GM12801 (cell line): ENCODE data around the gene KCNMA1.

Experiments
- TF ChIP-seq, protein P1 (sequence below): IDR thresholded peaks from one replicate; pipeline ENCODE4 v1.5.1; 2011; ENCODE audit warnings: control low read depth; ENCODE audit not compliant: insufficient read length; ENCODE audit errors: extremely low read depth

The KCNMA1 gene

DNA sequence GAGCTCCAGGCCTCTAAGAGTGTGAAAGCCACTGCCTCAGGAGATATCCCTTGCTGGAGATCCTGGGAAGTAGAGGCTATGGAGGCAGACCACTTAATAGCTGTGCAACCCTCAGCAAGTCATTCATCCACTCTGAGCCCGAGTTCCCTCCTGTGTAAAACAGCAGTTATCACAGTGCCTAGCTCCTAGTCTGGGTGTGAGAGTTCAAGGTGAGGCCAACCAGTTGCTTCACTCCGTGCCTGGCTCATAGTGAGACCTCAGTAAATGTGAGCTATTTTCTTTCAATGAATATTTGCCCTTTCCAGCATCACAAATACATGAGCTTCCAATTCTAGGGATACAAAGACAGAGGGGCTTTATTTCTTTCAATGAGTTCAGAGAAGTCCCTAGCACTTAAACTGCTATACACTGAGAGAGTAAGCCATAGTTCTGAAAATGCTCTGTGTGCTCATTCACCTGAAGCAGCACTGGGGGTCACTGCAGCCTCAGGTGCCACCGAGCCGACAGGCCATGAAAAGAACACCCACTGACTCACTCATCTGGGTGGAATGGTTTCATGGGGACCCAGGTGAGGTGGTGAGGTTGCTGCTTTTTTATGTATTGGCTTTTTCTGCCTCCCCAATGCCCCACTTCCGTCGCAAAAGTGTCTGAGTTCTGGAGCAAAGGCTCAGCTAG, 259.8 kb downstream of the KCNMA1 start:
- TF ChIP-seq, protein P1, sequence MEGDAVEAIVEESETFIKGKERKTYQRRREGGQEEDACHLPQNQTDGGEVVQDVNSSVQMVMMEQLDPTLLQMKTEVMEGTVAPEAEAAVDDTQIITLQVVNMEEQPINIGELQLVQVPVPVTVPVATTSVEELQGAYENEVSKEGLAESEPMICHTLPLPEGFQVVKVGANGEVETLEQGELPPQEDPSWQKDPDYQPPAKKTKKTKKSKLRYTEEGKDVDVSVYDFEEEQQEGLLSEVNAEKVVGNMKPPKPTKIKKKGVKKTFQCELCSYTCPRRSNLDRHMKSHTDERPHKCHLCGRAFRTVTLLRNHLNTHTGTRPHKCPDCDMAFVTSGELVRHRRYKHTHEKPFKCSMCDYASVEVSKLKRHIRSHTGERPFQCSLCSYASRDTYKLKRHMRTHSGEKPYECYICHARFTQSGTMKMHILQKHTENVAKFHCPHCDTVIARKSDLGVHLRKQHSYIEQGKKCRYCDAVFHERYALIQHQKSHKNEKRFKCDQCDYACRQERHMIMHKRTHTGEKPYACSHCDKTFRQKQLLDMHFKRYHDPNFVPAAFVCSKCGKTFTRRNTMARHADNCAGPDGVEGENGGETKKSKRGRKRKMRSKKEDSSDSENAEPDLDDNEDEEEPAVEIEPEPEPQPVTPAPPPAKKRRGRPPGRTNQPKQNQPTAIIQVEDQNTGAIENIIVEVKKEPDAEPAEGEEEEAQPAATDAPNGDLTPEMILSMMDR: no peak

- TF ChIP-seq, protein P1: no peak
Observed at GRCh38 chr10:77377034-77377433, 260.6 kb downstream of the KCNMA1 start.

DNA sequence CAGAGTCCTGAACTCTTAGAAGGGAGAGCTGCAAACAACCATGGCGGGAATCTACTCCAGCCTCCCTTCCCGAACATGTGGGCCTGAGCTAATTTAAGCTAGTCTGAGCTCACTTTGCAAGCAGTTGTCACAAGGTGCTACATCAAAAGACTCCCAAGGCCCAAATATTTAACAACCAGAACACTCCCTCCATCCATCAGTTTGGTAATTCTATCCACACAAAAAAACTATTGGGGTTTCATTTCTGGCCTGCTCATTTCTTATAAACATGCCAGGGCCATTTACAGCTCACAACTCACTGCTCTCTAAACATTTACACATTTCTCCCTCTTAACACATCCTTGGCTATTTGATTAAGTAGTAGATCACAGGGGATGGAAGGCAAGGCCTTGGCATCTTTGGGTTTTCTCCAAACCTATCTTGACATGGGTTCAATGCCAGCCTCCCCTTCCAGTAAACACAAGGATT, 263.4 kb downstream of the KCNMA1 start:
- TF ChIP-seq, protein P1: no peak

GRCh38 chr10:77371848-77372799, 265.5 kb downstream of the KCNMA1 start:
- TF ChIP-seq, protein P1: no peak

DNA sequence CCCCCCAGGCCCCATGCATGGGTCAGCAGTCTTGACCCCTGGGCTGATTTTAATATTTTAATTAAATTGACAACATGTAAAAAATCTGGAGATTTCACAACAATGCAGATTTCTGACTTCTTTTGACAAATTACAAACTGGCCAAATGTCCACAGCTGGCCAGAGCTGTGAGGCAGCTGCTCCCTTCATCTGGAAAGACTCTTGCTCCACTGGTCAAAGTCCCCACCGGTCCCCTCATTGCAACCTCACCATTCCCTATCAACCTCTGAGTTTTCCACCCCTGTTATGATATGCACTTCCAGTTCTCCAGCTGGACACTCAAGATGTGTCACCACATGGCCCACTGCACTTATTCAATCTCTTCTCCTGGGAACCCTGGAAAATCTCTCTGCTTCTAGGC, 266.2 kb downstream of the KCNMA1 start:
- TF ChIP-seq, protein P1: no peak

DNA sequence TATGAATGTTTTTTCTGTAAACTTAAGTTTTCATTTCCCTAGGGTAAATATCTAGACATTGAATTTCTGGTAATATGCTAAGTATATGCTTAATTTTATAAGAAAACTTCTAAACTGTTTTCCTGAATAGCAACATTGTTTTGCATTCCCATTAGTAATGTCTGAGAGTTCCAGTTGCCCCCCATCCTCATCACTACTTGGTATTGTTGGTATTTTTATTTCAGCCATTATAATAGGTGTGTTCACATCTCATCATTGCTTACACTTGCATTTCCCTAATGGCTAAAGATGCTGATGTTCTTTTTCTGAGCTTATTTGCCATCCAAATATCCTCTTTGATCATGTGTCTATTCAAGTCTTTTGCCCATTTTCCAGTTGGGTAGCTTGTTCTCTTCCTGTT, 269.6 kb downstream of the KCNMA1 start:
- TF ChIP-seq, protein P1: no peak

- TF ChIP-seq, protein P1: no peak
Observed at GRCh38 chr10:77363210-77363609, 274.4 kb downstream of the KCNMA1 start.
